Measurements from ENCODE around the gene MAP2K5. TPM values are rescaled to one million over a fixed set of nuclear protein-coding genes. Genes with fewer than 3 reads are reported as not detected.

MAP2K5 gene
- total RNA-seq, 2 donors from 2014 or later = 36.2 to 37.8 TPM

- Mint-ChIP-seq H3K36me3 (ENCODE audit: insufficient read depth in 2 of 2) (peaks cover 0 to 3% of the 10 kb centered on the region in 2 donors), H3K4me1 (ENCODE audit: low read depth) (peaks cover 28% of the 10 kb centered on the region), H3K27ac (no peak overlapping the region), H3K27me3 (ENCODE audit: low read depth) (no peaks in the 10 kb centered on the region), H3K4me3 (no peak overlapping the region), H3K9me3 (no peaks in the 10 kb centered on the region)
- ATAC-seq (replicated peaks in 1 of 2) (no peak), DNase-seq (no peak)
Observed at GRCh38 chr15:67786646-67787045, 244.1 kb downstream of the MAP2K5 start.

- Mint-ChIP-seq H3K36me3 (ENCODE audit: insufficient read depth in 2 of 2) (peaks cover 0 to 5% of the 10 kb centered on the region in 2 donors), H3K4me3 (no peak overlapping the region), H3K27ac (no peak overlapping the region), H3K4me1 (ENCODE audit: low read depth) (peaks cover 14% of the 10 kb centered on the region), H3K27me3 (ENCODE audit: low read depth) (no peaks in the 10 kb centered on the region), H3K9me3 (no peaks in the 10 kb centered on the region)
- DNase-seq (no peak), ATAC-seq (replicated peaks in 1 of 2) (no peak)
Observed at GRCh38 chr15:67788986-67789385, 246.5 kb downstream of the MAP2K5 start.

GRCh38 chr15:67790610-67791319 is 248.3 kb downstream of the MAP2K5 start:
- peaks cover 11% of the 10 kb centered on the region for H3K4me1 Mint-ChIP-seq (ENCODE audit: low read depth)
- H3K9me3 Mint-ChIP-seq = peaks cover 0 to 3% of the 10 kb centered on the region in 2 donors
- no peak overlapping the region for H3K27ac Mint-ChIP-seq
- no peaks in the 10 kb centered on the region for H3K27me3 Mint-ChIP-seq (ENCODE audit: low read depth)
- no peak overlapping the region for H3K4me3 Mint-ChIP-seq
- peaks cover 5 to 13% of the 10 kb centered on the region in 2 donors for H3K36me3 Mint-ChIP-seq (ENCODE audit: insufficient read depth in 2 of 2)
- ATAC-seq (replicated peaks in 1 of 2) = no peak
- no peak for DNase-seq

GRCh38 chr15:67792250-67792942 is 249.9 kb downstream of the MAP2K5 start:
- Mint-ChIP-seq H3K4me3 (no peak overlapping the region), H3K27ac (no peak overlapping the region), H3K36me3 (ENCODE audit: insufficient read depth in 2 of 2) (peaks cover 7 to 18% of the 10 kb centered on the region in 2 donors), H3K9me3 (peaks cover 0 to 3% of the 10 kb centered on the region in 2 donors), H3K4me1 (ENCODE audit: low read depth) (peaks cover 11% of the 10 kb centered on the region), H3K27me3 (ENCODE audit: low read depth) (no peaks in the 10 kb centered on the region)
- DNase-seq (no peak), ATAC-seq (replicated peaks in 1 of 2) (no peak)

GRCh38 chr15:67794832-67795574 is 252.5 kb downstream of the MAP2K5 start:
- H3K27ac Mint-ChIP-seq = no peak overlapping the region
- DNase-seq (peak; percentile 54 to 58), ATAC-seq (replicated peaks in 1 of 2) (peak; percentile 51 to 57)
- H3K27me3 Mint-ChIP-seq (ENCODE audit: low read depth) = no peaks in the 10 kb centered on the region
- peaks cover 0 to 3% of the 10 kb centered on the region in 2 donors for H3K9me3 Mint-ChIP-seq
- H3K4me1 Mint-ChIP-seq (ENCODE audit: low read depth) = peaks cover 11% of the 10 kb centered on the region
- H3K36me3 Mint-ChIP-seq (ENCODE audit: insufficient read depth in 2 of 2) = peaks cover 7 to 18% of the 10 kb centered on the region in 2 donors
- no peak overlapping the region for H3K4me3 Mint-ChIP-seq

GRCh38 chr15:67796196-67797127 is 254.0 kb downstream of the MAP2K5 start:
- no peak overlapping the region for H3K27ac Mint-ChIP-seq
- H3K4me3 Mint-ChIP-seq = no peak overlapping the region
- peaks cover 0 to 3% of the 10 kb centered on the region in 2 donors for H3K9me3 Mint-ChIP-seq
- H3K36me3 Mint-ChIP-seq (ENCODE audit: insufficient read depth in 2 of 2) = peaks cover 7 to 15% of the 10 kb centered on the region in 2 donors
- H3K27me3 Mint-ChIP-seq (ENCODE audit: low read depth) = no peaks in the 10 kb centered on the region
- DNase-seq (no peak), ATAC-seq (replicated peaks in 1 of 2) (no peak)
- peaks cover 11% of the 10 kb centered on the region for H3K4me1 Mint-ChIP-seq (ENCODE audit: low read depth)

GRCh38 chr15:67799801-67800205 is 257.3 kb downstream of the MAP2K5 start:
- H3K4me3 Mint-ChIP-seq = no peak overlapping the region
- peaks cover 7 to 13% of the 10 kb centered on the region in 2 donors for H3K36me3 Mint-ChIP-seq (ENCODE audit: insufficient read depth in 2 of 2)
- no peak for ATAC-seq (replicated peaks in 1 of 2)
- H3K4me1 Mint-ChIP-seq (ENCODE audit: low read depth) = peaks cover 6% of the 10 kb centered on the region
- no peaks in the 10 kb centered on the region for H3K27me3 Mint-ChIP-seq (ENCODE audit: low read depth)
- H3K9me3 Mint-ChIP-seq = peaks cover 0 to 3% of the 10 kb centered on the region in 2 donors
- no peak for DNase-seq
- no peak overlapping the region for H3K27ac Mint-ChIP-seq

GRCh38 chr15:67801142-67801541 is 258.6 kb downstream of the MAP2K5 start:
- no peak for DNase-seq
- no peak overlapping the region for H3K27ac Mint-ChIP-seq
- no peaks in the 10 kb centered on the region for H3K9me3 Mint-ChIP-seq
- ATAC-seq (replicated peaks in 1 of 2) = no peak
- H3K4me1 Mint-ChIP-seq (ENCODE audit: low read depth) = no peaks in the 10 kb centered on the region
- H3K4me3 Mint-ChIP-seq = no peak overlapping the region
- no peaks in the 10 kb centered on the region for H3K27me3 Mint-ChIP-seq (ENCODE audit: low read depth)
- peaks cover 0 to 1% of the 10 kb centered on the region in 2 donors for H3K36me3 Mint-ChIP-seq (ENCODE audit: insufficient read depth in 2 of 2)

GRCh38 chr15:67801926-67802914 is 259.7 kb downstream of the MAP2K5 start:
- DNase-seq = no peak
- no peaks in the 10 kb centered on the region for H3K9me3 Mint-ChIP-seq

GRCh38 chr15:67803299-67803698 is 260.8 kb downstream of the MAP2K5 start:
- no peak overlapping the region for H3K27ac Mint-ChIP-seq
- no peaks in the 10 kb centered on the region for H3K27me3 Mint-ChIP-seq (ENCODE audit: low read depth)
- no peak for DNase-seq
- H3K36me3 Mint-ChIP-seq (ENCODE audit: insufficient read depth in 2 of 2) = no peaks in the 10 kb centered on the region
- ATAC-seq (replicated peaks in 1 of 2) = no peak
- no peaks in the 10 kb centered on the region for H3K9me3 Mint-ChIP-seq
- no peak overlapping the region for H3K4me3 Mint-ChIP-seq
- H3K4me1 Mint-ChIP-seq (ENCODE audit: low read depth) = no peaks in the 10 kb centered on the region

More at GRCh38 chr15:67801926-67802914, 259.7 kb downstream of the MAP2K5 start:
- Mint-ChIP-seq H3K27me3 (ENCODE audit: low read depth) (no peaks in the 10 kb centered on the region), H3K27ac (no peak overlapping the region), H3K4me1 (ENCODE audit: low read depth) (no peaks in the 10 kb centered on the region), H3K4me3 (no peak overlapping the region), H3K36me3 (ENCODE audit: insufficient read depth in 2 of 2) (no peaks in the 10 kb centered on the region)
- ATAC-seq (replicated peaks in 1 of 2) = no peak

GRCh38 chr15:67803996-67804843 is 261.7 kb downstream of the MAP2K5 start:
- ATAC-seq (replicated peaks in 1 of 2) = no peak
- DNase-seq = no peak
- no peak overlapping the region for H3K27ac Mint-ChIP-seq
- H3K4me3 Mint-ChIP-seq = no peak overlapping the region
- no peaks in the 10 kb centered on the region for H3K27me3 Mint-ChIP-seq (ENCODE audit: low read depth)
- H3K4me1 Mint-ChIP-seq (ENCODE audit: low read depth) = no peaks in the 10 kb centered on the region
- H3K36me3 Mint-ChIP-seq (ENCODE audit: insufficient read depth in 2 of 2) = no peaks in the 10 kb centered on the region
- H3K9me3 Mint-ChIP-seq = no peaks in the 10 kb centered on the region

All from activated T-cell treated with anti-CD3 and anti-CD28 coated beads, Interleukin-2, amount 50 U/mL, for 72 hours (primary cell).